HG02981 (cell line): Measurements from ENCODE around the gene CACNA1I.

ENCODE experiments used
- ATAC-seq: cut with Tn5 transposase; IDR thresholded peaks from one replicate; pipeline ENCODE4 v1.9.1; 2021; ENCODE audit warnings: mild to moderate bottlenecking, moderate library complexity; ENCODE audit not compliant: unreplicated experiment

CACNA1I gene

DNA sequence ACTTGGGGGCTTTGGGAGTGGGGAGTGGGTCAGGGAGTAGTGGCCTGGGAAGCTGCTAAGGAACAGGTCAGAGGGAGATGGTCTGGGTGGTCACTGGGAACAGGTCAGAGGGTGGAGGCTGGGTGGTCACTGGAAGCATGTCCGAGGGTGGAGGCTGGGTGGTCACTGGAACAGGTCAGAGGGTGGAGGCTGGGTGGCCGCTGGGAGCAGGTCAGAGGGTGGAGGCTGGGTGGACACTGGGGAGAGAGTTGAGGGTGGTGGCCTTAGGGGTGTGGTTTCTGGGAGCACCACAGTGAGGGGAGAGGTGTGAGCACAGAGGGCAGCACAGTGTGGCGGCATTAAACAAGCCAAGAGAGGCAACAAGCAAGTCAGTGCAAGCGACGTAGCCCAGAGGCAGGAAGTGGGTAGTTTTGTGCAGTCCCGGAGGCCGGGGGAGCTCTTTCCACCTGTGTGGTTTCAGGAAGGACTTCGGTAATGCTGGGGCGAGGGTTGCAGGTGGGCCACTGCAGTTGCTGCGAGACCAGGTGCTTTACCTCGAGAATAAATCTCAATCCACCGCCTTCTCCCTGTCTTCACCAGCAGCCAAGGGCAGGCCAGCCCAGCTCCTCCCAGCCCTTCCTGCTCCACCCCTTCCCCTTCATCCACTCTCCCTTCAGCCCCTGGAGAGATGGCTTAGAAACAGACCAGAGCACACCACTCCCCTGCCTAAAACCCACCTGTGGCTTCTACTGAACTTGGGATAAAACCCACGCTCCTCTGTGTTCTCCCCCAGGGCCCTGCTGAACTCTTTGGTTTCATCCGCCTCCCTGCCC is 3.2 kb upstream of the CACNA1I start:
- no peak for ATAC-seq

DNA sequence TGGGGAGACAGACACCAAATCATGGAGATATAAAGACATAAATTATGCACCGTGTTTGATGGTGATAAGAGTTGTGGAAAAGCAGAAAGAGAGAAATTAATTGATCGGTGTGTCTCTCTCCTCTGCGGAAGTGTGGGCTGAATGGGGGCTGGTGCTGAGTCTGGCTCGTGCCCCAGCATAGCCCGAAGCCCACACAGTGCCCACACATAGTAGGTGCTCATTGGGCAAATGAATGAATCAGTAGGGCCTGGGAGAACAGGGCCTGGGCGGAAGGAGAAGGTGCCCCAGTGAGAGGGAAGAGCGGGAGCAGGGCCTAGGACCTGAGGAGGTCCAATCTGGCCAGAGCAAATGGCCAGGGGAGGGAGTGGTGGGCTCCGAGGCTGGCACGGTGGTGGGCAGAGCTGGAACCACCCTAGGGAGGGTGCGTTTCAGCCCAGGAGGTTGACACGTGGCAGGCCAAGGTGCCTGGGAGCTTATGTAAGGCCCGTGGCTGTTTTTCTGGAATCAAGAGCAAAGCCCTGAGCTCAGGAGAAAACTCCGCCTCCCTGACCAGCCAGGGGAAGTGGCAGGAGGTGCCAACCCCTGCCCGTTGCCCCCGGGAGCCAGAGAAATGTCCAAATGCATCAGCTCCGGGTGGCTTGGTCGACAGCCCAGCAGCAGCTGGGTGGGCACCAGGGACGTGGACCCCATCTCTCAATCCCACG is 2.1 kb upstream of the CACNA1I start:
- ATAC-seq: no peak

DNA sequence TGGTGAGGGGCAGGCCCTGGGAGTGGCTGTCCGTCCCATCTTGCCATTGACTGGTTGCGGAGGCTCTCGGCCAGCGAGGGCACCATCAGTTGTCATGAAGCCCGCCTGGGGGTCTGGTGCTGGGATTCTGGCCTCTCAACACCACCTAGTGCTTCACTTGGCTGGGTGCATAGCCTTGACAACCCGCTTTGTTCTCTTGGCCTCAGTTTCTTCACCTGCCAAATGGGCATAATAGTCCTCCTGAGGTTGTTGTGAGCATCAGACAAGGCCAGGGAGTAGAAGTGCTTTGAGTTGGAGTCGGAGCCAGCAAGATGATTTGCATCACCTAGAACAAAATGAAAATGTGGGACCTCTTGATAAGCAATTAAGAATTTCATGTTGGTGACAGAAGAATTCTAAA is 1.5 kb upstream of the CACNA1I start:
- ATAC-seq: no peak

DNA sequence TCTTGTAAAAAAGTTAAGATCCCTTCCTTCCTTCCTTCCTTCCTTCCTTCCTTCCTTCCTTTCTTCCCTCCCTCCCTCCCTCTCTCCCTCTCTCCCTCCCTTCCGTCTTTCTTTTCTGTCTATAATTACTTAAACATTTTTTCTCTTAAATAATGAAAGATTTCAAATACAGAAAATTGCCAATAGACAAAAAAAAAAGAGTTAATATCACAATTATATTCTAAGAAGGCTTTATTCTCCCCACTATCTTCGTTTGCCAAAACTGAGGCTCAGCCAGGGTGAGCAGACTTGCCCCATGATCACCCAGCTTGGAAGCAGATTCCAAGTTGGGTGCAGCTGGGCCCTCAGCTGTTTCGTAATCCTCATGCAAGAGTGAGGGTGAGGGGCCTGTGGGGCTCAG is 327 bp upstream of the CACNA1I start:
- no peak for ATAC-seq

DNA sequence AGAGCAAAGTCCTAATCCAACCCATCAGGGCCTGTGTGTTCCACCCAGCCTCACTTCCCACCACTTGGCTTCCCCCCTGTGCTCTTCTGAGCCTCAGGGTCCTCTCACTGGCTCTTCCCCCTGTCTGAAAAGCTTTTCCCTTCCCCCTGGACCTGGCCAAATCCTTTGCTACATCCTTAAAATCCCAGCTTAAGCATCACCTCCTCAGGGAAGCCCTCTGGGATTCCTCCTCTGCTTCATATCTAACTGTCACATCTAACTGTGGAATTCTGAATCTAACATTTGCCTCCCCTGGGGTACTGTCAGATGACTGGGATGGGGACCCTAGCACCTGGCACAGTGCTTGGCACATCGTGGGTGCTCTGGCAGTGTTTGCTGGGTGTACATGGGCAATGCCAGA is 985 bp downstream of the CACNA1I start:
- ATAC-seq: no peak

DNA sequence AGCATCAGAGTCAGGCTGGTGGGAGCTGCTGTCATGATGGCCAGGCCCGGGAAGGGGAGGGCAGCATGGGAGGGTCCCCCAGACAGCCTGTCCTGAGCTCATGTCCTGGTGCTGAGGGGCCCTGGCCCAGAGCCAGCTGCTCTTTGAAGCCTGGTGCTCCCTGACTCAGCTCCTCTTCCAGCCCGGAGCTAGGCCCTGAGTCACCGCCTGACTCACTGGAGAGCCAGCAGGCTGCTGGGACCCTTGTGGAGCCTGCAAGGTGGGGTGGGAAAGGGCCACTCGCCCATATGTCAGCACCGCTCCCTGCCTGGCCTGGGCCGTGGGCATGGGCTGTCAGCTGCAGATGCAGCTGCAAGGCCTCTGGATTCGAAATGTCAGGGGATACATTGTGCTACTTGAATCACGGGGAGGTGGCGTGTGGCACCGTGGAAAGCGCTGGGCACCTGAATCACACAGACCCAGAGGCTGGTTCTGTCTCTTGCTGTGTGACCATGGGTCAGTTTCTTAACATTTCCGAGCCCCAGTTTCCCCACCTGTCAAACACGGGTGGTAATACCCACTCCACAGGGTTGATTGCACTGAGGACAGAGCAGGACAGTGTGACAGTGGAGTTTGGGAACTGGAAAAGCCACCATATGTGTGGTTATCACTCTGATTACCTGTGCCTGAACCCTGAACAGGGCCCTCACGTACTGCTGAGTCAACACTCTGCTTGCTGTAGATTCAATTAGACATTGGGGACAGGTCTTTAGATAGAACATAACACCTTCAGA is 4.4 kb downstream of the CACNA1I start:
- ATAC-seq: no peak

DNA sequence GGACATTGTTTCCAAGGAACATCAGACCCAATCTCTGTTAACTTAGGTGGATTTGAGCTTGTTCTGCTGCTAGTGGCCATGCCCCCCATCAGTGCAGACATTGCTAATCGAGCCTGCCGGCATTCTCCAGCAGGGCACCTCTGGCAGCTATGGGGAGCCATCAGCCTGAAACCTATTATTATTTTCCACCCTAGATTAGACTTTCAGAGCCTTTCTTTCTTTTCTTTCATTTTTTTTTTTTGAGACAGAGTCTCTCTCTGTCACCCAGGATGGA is 4.9 kb downstream of the CACNA1I start:
- no peak for ATAC-seq

DNA sequence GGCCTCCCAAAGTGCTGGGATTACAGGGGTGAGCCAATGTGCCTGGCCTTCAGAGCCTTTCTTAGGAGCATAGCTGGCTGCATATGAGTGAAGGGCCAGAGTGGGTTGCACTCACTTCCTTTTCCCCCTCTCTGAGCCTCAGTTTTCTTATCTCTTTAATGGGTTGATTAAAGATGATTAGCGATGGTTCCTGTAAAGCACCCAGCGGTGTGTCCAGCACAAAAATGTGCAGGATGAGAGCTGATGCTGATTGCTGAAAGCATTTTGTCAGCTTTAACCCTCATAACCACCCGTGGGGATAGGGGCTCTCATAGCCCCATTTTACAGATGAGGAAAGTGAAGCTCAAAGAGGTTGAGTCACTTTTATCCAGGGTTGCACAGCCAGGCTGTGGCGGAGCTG is 5.5 kb downstream of the CACNA1I start:
- ATAC-seq: no peak

DNA sequence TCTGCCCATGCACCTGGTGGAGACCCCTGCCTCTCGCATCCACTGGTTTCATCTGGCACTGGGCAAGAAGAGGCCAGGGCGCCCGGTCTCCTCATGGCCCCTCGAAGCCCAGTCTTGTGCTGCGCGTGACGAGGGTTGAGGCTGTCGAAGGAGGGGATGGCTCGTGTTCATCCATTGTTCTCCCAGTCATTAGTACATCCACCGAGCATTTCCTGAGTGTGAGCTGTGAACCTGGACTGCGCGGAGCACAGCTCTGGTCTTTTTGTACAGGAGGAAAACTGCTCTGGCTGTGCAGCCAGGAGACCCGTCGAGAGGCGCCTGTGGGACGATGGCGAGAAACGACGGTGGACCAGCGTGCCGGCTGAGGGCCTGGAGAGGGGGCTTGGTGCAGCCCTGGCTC is 6.8 kb downstream of the CACNA1I start:
- ATAC-seq: no peak

DNA sequence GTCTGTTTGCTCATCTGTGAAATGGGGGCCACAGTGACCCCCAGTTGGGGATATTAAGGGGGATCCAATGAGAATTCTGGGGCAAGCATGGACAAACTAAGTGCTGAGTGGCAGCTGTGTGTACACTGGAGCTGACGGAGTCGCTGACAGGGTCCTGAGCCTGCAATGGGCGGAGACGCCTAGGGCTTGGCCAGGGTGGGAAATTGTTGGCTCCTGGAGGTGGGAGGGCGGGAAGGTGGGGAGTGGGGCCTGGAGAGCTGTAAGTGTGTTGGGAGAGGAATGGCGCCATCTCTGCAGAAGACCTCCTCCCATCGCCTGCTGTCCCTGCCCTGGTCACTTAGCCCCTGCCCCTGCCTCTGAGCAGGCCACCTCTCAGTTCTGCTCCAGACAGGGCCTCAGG is 7.3 kb downstream of the CACNA1I start:
- ATAC-seq: no peak

DNA sequence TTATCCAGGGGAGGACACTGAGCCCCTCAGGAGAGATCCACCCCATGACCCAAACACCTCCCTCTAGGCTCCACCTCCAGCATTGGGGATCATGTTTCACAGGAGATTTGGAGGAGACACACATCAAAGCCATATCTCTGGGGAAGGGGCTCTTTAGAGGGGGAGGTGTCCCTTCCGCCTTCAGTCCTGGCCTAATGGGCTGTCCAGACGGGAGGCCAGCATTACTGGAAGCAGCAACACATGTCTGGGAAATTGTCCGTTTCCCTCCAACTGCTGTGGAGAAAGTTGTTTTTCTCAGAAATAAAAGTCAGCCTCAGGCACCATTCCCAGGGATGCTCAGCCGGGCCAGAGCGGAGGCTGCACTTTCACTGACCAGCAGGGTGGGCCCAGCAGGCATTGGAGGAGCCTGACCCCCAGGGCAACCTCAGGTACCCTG is 9.5 kb downstream of the CACNA1I start:
- no peak for ATAC-seq

DNA sequence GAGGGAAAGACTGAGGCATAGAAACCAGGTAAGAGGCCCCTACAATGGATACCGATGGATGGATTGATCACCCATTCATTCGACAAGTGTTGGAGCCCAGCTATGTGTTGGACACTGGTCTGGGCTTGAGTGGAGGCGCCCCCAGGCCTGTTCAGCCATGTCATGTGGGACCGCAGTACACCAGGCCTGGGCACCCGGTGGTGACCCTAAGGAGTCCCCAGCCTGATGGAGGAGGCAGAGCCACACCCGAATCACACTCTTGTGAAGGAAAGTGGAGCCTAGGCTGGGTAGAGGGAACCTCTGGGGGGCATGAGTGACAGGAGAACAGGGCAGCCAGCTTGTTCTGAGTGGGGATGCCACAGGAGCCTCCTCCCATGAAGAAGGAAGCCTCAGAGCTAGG is 10.2 kb downstream of the CACNA1I start:
- ATAC-seq: no peak

DNA sequence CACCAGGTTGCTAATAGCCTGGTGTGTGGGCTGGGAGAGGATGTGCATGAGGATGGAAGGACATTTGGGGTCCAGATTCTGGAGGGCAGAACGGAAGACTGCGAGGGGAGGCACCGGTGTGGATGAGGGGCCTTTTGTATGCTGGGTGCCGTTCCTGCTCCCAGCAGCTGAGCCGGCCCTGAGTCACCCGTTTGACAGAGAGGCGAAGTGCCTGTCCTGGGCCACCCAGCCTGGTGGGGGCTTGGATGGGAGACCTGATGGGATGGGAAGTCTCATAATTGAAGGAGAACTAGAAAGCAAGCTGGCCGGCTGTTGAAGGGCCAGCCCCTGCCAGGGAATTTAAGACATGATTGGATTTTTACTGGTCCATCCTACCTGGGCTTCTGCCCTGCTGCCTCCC is 10.8 kb downstream of the CACNA1I start:
- no peak for ATAC-seq

DNA sequence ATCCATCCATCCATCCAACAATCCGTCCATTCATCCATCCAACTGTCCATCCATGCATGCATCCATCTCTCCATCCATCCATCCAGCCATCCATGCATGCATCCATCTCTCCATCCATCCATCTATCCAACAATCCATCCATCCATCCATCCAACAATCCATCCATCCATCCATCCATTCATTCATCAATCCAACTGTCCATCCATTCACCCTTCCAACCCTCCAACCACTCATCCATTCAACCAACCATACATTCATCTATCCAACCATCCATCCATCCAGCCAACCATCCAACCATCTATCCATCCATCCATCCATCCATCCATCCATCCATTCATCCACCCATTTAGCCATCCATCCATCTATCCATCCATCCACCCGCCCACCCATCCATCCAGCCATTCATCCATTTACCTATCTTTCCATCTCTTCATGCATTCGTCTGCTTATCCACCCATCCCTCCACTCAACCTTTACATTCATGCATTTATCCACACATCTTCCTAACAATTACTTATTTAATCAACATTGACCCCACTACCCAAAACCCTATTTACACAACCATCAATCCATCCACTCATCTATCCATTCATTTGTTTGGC is 12.6 kb downstream of the CACNA1I start:
- ATAC-seq: no peak

DNA sequence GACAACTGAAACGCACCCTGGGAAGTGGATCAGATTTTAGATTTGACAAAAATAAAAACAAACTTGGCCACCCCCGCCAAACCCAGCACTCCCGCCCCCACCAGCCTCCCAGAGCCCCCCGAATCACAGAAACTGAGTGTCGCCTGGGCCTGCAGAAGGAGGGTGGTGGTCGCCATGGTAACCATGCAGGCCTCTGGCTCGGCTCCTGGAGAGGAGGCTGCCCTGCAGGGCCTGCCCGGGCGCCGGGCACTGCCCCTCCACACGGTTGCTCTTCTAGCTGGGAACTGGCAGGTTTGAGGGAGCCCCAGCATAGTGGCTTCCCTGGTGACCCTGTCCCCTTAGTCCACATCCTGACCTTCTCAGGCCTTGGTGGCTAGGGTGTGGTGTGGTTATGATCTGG is 19.3 kb downstream of the CACNA1I start:
- no peak for ATAC-seq

DNA sequence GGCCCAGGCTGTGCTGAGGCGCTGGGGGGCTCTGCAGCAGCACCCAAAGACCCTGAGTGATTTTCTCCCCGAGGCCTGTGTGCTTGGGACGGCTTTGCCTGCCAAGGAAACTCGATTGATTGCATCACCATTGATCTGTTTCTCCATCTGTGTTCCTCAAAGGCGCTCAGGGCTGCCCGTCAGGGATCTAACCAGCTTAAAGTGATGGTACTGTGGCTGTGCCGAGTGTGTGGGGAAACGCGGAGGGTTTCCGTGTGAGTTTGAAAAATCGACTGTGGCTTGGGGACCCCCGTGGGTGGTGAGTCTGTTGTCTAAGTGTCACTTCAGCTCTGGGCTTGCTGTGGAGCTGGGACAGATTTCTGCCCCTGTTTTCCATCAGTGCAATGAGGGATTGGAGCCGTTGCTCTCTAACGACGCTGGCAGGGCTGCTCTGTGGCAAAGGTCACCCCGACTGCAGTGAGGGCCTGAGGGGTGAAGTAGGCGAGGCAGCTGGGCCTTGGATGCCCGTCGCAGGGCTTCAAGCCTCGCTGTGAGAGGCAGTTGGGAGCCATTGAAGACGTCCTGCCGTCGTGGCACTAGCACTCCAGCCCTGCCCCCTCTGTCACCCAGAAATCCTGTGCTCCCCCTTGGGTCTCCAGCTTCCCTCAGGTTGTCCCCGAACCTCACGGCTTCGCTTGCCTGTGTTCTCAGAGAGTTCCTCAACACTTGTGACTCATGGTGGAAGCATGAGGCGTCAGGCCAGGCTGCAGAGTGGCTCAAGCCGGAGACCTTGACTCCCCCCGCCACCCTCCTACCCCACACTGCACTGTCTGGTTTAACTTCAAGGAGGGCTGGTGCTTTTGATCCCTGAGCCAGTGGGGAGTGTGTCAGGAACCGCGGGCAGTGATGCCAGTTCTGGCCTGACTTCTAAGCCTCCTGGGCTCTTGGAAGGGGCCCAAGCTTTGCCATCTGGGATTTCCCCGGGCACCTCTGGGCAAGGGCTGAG is 21.8 kb downstream of the CACNA1I start:
- ATAC-seq: no peak

DNA sequence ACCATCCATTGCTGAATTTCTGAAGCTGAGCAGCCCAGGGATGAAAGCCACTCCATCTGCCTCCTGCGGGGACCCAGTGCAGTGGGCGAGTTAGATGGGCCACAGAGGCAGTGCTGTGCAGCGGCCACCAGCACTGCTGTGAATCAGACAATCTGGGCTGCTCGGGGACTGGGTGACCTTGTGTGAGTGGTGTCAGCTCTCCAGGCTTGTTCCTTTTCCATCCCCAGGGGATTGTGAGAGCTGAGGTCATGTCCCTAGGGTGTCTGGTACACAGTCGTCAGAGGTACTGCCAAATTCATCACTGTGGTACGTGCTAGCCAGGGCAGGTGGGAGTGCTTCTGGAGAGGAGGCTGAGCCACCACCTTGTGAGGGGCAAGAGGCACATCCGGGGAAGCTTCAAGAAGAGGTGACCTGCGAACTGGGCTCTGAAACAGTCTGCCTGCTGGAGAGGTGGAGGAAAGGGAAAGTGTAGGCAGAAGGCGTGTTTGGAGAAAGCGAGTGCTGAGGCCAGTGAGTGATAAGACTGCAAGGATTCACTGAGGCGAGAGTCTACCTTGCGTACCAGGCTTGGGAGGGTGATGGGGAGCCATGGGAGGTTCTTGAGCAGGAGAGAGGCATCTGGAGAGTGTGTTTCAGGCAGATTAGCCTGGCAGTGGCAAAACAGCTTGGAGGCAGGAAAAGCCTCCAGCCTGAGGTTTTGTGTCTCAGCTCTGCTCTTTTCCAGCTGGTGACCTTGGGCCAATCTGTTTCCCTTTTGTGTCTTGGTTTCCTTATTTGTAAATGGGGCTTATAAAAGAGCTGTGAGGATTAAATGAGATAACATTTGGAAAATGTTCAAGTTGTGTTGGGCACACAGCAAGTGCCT is 22.7 kb downstream of the CACNA1I start:
- no peak for ATAC-seq

DNA sequence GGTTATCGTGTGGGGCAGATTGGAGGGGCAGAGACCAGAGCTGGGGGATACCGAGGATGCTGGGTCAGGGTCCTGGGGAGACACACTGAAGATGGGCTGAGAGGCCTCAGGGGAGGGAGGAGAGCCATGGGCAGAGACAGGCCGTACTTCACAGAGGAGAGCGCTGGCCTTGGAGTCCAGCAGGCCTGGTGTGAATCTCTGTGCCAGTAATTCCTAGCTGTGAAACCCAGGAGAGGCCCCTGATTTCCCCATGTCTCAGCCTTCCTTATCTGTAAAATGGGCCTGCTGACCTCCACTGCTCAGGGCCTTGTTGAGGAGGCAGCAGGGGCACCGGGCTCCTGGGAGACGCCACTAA is 23.4 kb downstream of the CACNA1I start:
- ATAC-seq: no peak

DNA sequence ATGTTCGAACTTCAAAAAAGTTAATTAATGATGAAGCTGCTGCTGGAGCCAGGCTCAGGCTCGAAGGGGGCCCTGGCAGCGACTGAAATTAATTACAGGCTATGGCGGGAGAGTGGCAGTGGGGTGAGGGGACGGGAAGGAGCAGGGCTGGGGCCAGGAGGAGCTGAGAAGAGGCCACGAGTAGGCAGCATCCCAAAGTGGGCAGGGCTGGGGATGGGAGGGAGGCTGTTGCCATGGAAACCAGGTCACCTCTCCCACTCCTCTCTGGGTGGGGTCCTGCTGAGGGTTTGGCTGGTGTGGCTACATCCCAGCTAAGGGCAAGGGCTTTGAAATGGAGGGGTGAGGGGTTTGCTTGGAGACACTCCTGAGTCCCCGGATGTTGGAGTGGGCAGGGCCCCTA is 23.9 kb downstream of the CACNA1I start:
- no peak for ATAC-seq
